Kidney (tissue), 14 donors: Measurements from ENCODE around the gene PHF12. TPM values are rescaled to one million over a fixed set of nuclear protein-coding genes. Genes with fewer than 3 reads are reported as not detected.

Source experiments
- DNase-seq, 5 donors: peaks; one replicate each; pipeline ENCODE4 v3.0.0-alpha.2; 2013 to 2020
- FAIRE-seq: peaks from 2 replicates; lab custom pipeline; 2012; peaks lifted over from hg19 to GRCh38; lab: Jason Lieb, UNC
- H3K27ac ChIP-seq, 2 donors: one replicate each; pipeline ENCODE4 v1.7.0; 2013; ENCODE audit warnings: low read depth in 2 of 2, low read length in 2 of 2, inconsistent platforms in 1 of 2
- H3K27me3 ChIP-seq: one replicate; pipeline ENCODE4 v1.7.1; 2013; ENCODE audit warnings: low read length, inconsistent platforms; ENCODE audit not compliant: control insufficient read depth, insufficient read depth
- H3K36me3 ChIP-seq, 3 donors: one replicate each; pipeline versions ENCODE4 v1.7.0 to v1.7.1; 2013; ENCODE audit warnings: low read length in 3 of 3, control low read depth in 1 of 3, inconsistent platforms in 1 of 3; ENCODE audit not compliant: insufficient read depth in 3 of 3, control insufficient read depth in 2 of 3
- H3K4me1 ChIP-seq, 3 donors: one replicate each; pipeline versions ENCODE4 v1.7.0 to v1.7.1; 2013; ENCODE audit warnings: low read length in 3 of 3, inconsistent platforms in 1 of 3, low read depth in 1 of 3; ENCODE audit not compliant: control insufficient read depth in 2 of 3, insufficient read depth in 2 of 3
- H3K4me3 ChIP-seq, 3 donors: one replicate each; pipeline versions ENCODE4 v1.7.0 to v1.8.1; 2013; ENCODE audit warnings: low read length in 3 of 3, control low read depth in 1 of 3, inconsistent platforms in 1 of 3
- H3K9ac ChIP-seq, 3 donors: one replicate each; pipeline versions ENCODE4 v1.7.0 to v1.7.1; 2013; ENCODE audit warnings: low read length in 3 of 3, control low read depth in 1 of 3, inconsistent platforms in 1 of 3
- H3K9me3 ChIP-seq, 3 donors: one replicate each; pipeline versions ENCODE4 v1.7.0 to v1.7.1; 2013; ENCODE audit warnings: low read length in 3 of 3, control low read depth in 1 of 3, inconsistent platforms in 1 of 3; ENCODE audit not compliant: control insufficient read depth in 2 of 3, insufficient read depth in 1 of 3
- intact Hi-C: fragments of 100-400 bp; cut with DNase I; formaldehyde crosslinking; loops from one replicate; pipeline ENCODE4 v1.11.1; 2022
- polyA plus RNA-seq: library from polyadenylated mRNA; stranded (reverse); fragments of 350-450 nt; fragmentation: Illumina TruSeq; extraction: RNeasy Lipid Tissue Mini Kit (QIAGEN cat#74804); gene quantifications from one replicate; pipeline ENCODE4 v1.2.3, GENCODE V29; 2014; ENCODE audit warnings: low read depth, low replicate concordance; ENCODE audit not compliant: insufficient read depth
- total RNA-seq: library from RNA; stranded (reverse); fragmentation: NEBNext Ultra II Directional; extraction: Animal tissue kit (Norgen Biotek cat#: 25700); gene quantifications from one replicate; pipeline ENCODE4 v1.2.1, GENCODE V29; 2021
- TF ChIP-seq, protein P1 (sequence below): IDR thresholded peaks from 3 replicates; pipeline ENCODE4 v1.5.1; 2012; ENCODE audit warnings: mild to moderate bottlenecking, moderate library complexity, borderline replicate concordance; ENCODE audit not compliant: insufficient read depth; ENCODE audit errors: extremely low read depth
- donor health status: control.
- donor health status: control.
- donor health status: control.
- donor health status: control.
- donor health status: control.
- donor health status: DM: yes; HTN: yes; CAD: no.
- donor health status: Normal renal cell carcinoma (clear cell type).

The PHF12 gene
- total and polyA plus RNA-seq, 2 donors from 2014 or later, result 8.8 to 50.4 TPM

DNA sequence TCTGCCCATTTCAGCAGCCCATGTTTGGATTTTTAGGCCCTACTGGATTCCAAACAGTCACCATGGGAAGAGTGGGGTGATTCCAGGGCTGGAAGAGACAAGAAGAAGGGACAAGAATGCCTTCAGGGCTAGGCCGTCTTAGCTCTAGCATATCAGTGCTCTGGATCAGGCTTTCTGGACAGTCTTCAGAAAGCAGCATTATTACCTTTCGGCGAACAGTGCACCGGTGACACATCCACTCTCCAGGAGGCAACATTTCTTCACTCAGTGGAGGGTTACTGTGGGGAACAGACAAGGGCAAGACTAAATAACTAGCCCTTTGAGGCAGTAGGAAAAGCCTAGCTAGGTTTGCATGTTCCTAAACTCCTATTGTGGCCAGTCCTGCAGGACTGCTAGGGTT lies 24.5 kb downstream of the PHF12 start:
- Histone ChIP-seq H3K36me3 (peaks cover 2 to 9% (median 8%) of the 10 kb centered on the region in 3 donors), H3K27me3 (no peaks in the 10 kb centered on the region), H3K4me3 (no peak overlapping the region), H3K4me1 (peaks cover 0 to 8% (median 4%) of the 10 kb centered on the region in 3 donors), H3K9me3 (no peaks in the 10 kb centered on the region), H3K9ac (no peak overlapping the region), H3K27ac (peak overlapping the region; percentile 29 to 83)
- TF ChIP-seq, protein P1, sequence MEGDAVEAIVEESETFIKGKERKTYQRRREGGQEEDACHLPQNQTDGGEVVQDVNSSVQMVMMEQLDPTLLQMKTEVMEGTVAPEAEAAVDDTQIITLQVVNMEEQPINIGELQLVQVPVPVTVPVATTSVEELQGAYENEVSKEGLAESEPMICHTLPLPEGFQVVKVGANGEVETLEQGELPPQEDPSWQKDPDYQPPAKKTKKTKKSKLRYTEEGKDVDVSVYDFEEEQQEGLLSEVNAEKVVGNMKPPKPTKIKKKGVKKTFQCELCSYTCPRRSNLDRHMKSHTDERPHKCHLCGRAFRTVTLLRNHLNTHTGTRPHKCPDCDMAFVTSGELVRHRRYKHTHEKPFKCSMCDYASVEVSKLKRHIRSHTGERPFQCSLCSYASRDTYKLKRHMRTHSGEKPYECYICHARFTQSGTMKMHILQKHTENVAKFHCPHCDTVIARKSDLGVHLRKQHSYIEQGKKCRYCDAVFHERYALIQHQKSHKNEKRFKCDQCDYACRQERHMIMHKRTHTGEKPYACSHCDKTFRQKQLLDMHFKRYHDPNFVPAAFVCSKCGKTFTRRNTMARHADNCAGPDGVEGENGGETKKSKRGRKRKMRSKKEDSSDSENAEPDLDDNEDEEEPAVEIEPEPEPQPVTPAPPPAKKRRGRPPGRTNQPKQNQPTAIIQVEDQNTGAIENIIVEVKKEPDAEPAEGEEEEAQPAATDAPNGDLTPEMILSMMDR, result no peak
- FAIRE-seq, result no peak
- intact Hi-C loops, result no loop called here
- DNase-seq, result no peak

DNA sequence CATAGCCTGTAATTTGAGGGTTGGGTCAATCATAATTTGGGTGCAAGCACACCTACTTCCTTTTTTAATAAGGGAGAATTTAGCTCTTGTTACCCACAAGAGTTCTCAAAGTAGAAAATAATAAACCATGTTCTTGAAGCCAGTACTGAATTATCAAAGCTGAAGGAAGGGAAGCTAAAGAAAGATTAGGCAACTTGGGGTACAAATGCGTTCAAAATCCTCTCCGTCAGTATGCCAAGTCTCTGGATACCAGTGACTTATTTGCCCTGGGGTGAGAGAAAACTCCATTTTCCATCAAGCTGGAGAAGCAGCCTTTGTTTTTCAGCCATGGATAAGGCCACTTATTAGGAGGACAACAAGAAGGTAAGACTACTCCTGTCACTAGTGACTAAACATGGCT lies 25.0 kb downstream of the PHF12 start:
- no peak overlapping the region for H3K4me3 ChIP-seq
- DNase-seq (no peak), FAIRE-seq (no peak)
- no peak overlapping the region for H3K9ac ChIP-seq
- peak overlapping the region; percentile 29 to 83 for H3K27ac ChIP-seq
- intact Hi-C loops, result no loop called here
- TF ChIP-seq, protein P1, result no peak
- peaks cover 2 to 12% (median 12%) of the 10 kb centered on the region in 3 donors for H3K36me3 ChIP-seq
- no peaks in the 10 kb centered on the region for H3K27me3 ChIP-seq
- H3K9me3 ChIP-seq, result no peaks in the 10 kb centered on the region
- H3K4me1 ChIP-seq, result peaks cover 0 to 8% (median 4%) of the 10 kb centered on the region in 3 donors

DNA sequence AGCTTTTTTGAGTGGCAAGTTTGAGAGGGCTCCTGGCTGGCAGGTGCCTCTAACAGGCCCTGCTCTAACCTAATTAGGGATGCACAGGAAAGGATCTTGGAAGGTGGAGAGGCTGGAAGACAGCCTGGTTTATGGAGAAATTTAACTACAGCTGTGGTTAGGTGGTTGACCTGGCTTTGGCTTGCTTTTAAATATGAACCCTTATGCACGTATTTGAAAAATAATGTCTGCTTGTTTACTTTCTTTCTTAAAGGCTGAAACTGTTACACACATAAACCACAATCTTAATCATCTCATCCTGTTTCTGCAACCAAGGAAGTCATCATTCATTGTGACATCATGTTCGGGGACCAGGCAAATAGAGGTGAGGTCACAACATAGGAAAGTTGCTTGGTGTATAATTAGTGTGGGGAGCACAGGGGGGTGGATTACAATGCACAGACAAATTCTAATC lies 25.4 kb downstream of the PHF12 start:
- Histone ChIP-seq H3K9ac (no peak overlapping the region), H3K4me1 (peaks cover 0 to 8% (median 4%) of the 10 kb centered on the region in 3 donors), H3K4me3 (no peak overlapping the region), H3K27me3 (no peaks in the 10 kb centered on the region), H3K27ac (peak overlapping the region; percentile 29 to 83), H3K9me3 (no peaks in the 10 kb centered on the region), H3K36me3 (peaks cover 2 to 16% (median 15%) of the 10 kb centered on the region in 3 donors)
- intact Hi-C loops, result no loop called here
- TF ChIP-seq, protein P1, result no peak
- DNase-seq (peak in 1 of 5 donors; percentile 37), FAIRE-seq (no peak)

DNA sequence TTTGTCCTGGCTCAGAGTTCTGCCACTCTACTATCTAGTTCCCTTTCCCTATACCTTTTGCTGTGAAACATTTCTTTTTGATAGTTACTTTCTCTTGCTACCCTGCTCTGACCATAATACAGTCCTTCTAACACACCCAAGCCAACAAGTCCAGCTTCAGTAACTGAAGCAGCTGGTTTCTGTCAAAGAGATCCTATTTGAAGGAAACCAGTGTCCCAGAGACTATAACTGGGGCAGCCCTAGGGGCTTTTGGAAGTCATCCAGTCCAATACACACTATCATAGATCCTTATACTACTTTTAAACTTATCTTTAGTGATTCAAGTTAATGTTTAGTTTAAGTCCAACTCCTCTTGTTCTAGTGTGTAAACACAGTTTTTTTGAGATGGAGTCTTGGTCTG lies 31.1 kb downstream of the PHF12 start:
- H3K36me3 ChIP-seq, result peaks cover 23 to 62% (median 46%) of the 10 kb centered on the region in 3 donors
- H3K4me1 ChIP-seq, result no peaks in the 10 kb centered on the region
- FAIRE-seq, result no peak
- TF ChIP-seq, protein P1, result no peak
- no peak overlapping the region for H3K9ac ChIP-seq
- no peak overlapping the region for H3K27ac ChIP-seq
- no peaks in the 10 kb centered on the region for H3K27me3 ChIP-seq
- no peaks in the 10 kb centered on the region for H3K9me3 ChIP-seq
- intact Hi-C loops, result no loop called here
- H3K4me3 ChIP-seq, result no peak overlapping the region
- DNase-seq, result no peak
